Right lobe of liver (tissue), 4 donors: ENCODE data around the gene SLC8A1.

Source experiments
- POLR2A ChIP-seq: fragments of 450-650 bp; IDR thresholded peaks from one replicate; pipeline ENCODE4 v1.6.1; 2017; ENCODE audit warnings: antibody characterized with exemption, mild to moderate bottlenecking
- TF ChIP-seq, protein P1 (sequence below), 4 donors: fragments of 200-600 bp in 3 of 4; fragments of 450-650 bp in 1 of 4; IDR thresholded peaks; one replicate each; pipeline versions ENCODE4 v1.5.1 to v1.8.0; 2016 to 2022; ENCODE audit warnings: antibody characterized with exemption in 4 of 4, mild to moderate bottlenecking in 2 of 4
- donor health status: DM: no; HTN: no; CAD: no.
- donor health status: DM: no; HTN: no; CAD: no.
- donor health status: DM: no; HTN: yes; CAD: no.

- TF ChIP-seq, protein P1, sequence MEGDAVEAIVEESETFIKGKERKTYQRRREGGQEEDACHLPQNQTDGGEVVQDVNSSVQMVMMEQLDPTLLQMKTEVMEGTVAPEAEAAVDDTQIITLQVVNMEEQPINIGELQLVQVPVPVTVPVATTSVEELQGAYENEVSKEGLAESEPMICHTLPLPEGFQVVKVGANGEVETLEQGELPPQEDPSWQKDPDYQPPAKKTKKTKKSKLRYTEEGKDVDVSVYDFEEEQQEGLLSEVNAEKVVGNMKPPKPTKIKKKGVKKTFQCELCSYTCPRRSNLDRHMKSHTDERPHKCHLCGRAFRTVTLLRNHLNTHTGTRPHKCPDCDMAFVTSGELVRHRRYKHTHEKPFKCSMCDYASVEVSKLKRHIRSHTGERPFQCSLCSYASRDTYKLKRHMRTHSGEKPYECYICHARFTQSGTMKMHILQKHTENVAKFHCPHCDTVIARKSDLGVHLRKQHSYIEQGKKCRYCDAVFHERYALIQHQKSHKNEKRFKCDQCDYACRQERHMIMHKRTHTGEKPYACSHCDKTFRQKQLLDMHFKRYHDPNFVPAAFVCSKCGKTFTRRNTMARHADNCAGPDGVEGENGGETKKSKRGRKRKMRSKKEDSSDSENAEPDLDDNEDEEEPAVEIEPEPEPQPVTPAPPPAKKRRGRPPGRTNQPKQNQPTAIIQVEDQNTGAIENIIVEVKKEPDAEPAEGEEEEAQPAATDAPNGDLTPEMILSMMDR (IDR thresholded peaks at IDR 0.05) = no peak
- no peak for TF ChIP-seq POLR2A
Measured at GRCh38 chr2:40316620-40317019, 135.3 kb downstream of the SLC8A1 start.
